Glutamatergic neuron (in vitro differentiated cells): ENCODE results near the gene ARHGEF40. TPM values are rescaled to one million over a fixed set of nuclear protein-coding genes. Genes with fewer than 3 reads are reported as not detected.

Experiments used
- DNase-seq: peaks from one replicate; pipeline ENCODE4 v3.0.0; 2022
- H3K27ac Mint-ChIP-seq: one replicate; pipeline ENCODE4 v1.8.0; 2020; ENCODE audit warnings: mild to moderate bottlenecking, mixed read lengths, inconsistent platforms; ENCODE audit not compliant: unreplicated experiment
- H3K27me3 Mint-ChIP-seq: one replicate; pipeline ENCODE4 v1.8.0; 2020; ENCODE audit warnings: mild to moderate bottlenecking, moderate library complexity, mixed read lengths, inconsistent platforms; ENCODE audit not compliant: unreplicated experiment
- H3K36me3 Mint-ChIP-seq: one replicate; pipeline ENCODE4 v1.8.0; 2020; ENCODE audit warnings: mild to moderate bottlenecking, mixed read lengths, inconsistent platforms; ENCODE audit not compliant: unreplicated experiment
- H3K4me1 Mint-ChIP-seq: one replicate; pipeline ENCODE4 v1.8.0; 2020; ENCODE audit warnings: mild to moderate bottlenecking, low read depth, mixed read lengths, inconsistent platforms; ENCODE audit not compliant: unreplicated experiment
- H3K4me3 Mint-ChIP-seq: one replicate; pipeline ENCODE4 v1.8.0; 2020; ENCODE audit warnings: mild to moderate bottlenecking, mixed read lengths, inconsistent platforms; ENCODE audit not compliant: unreplicated experiment
- H3K9me3 Mint-ChIP-seq: one replicate; pipeline ENCODE4 v1.8.0; 2020; ENCODE audit warnings: mild to moderate bottlenecking, moderate library complexity, mixed read lengths, inconsistent platforms; ENCODE audit not compliant: unreplicated experiment
- CTCF ChIP-seq: fragments of 200-600 bp; sonication (generic); IDR thresholded peaks from one replicate; pipeline ENCODE4 v1.5.0; 2021; ENCODE audit not compliant: partially characterized antibody, unreplicated experiment
- total RNA-seq: library from RNA; stranded (reverse); fragmentation: NEBNext Ultra II Directional; extraction: Animal tissue kit (Norgen Biotek cat#: 25700); gene quantifications from one replicate; pipeline ENCODE4 v1.2.1, GENCODE V29; 2021; ENCODE audit not compliant: unreplicated experiment

The ARHGEF40 gene
- total RNA-seq, 1 donor from 2014 or later = 42.4 TPM

DNA sequence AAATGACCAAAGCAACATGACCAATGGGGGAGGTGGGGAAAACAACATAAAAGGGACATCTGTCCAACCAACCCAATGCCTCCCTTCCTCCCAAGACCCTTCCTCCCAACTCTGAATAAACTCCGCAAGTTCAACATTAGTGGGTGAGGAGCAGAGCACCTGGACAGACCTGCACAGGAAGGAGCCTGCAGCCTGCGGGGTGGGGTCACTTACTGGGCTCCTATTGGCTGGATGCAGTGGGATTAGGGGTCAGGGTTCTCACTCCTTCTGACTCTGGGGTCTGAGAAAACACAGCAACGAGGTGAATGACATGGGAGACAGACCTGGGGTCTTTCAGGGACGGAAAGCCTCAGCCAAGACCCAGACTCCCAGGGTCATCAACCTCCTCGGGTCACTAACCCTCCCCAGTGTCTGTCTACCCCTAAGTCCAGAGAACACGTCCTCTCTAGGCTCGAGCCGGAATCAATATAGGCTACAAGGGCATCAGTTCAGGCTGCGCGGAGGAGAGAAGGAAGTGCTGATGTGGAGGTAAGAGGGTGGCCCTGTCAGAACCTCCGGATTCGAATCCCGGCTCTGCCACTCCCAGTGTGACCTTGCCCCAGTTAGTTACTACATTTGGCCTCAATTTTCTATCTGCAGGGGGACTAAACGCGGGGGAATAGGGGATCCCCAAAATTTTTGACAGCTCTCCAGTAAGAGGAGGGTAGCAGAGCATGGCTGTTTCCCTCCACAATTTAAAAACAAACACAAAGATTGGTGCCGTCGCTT, 46.1 kb upstream of the ARHGEF40 start:
- Mint-ChIP-seq H3K27me3 (peaks cover 5% of the 10 kb centered on the region), H3K9me3 (peaks cover 7% of the 10 kb centered on the region), H3K27ac (no peak overlapping the region), H3K36me3 (peaks cover 4% of the 10 kb centered on the region), H3K4me3 (peak overlapping the region; percentile 81), H3K4me1 (peaks cover 4% of the 10 kb centered on the region)
- no peak for TF ChIP-seq CTCF
- peak; percentile 24 for DNase-seq

DNA sequence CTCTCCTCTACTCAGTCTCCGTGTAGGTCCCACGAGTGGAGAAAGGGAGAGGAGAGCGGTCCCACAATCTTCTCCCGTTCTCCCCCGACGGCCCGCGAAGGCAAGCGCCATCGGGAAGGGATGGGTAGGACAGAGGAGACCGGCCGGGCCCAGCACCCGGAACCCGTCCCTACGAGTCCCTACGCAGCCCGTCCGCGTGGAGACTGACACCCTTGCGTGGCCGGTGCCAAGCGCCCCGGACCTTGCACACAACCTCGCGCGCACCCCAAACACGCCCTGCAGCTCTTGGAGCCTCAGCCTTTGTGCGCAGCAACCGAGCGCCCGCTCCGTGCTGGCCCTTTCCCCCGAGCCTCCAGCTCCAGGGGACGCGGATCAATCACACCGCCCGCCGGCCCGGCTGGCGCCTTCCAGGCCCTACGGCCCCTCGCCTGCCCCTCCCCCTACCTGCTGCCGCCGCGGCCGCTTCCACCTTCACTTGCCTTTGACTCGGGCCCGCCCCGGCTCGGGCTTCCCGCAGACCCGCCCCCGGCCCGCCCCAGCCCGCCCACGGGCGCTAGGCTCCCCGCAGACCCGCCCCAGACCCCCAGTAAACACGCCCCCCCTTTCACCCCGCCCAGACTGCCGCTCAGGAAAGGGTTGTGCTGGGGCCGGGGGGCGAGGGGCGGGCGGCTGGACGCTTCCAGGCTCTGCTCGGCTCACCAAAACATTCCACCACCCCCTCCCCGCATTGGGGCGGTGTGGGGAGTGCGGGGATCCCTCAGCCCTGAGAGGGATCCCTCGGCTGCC, 45.3 kb upstream of the ARHGEF40 start, which contains the start of gene NDRG2:
Gene NDRG2 (minus strand): TSS at position 477 of the 786 bp plus-strand sequence. CDS start 1,746 bp downstream, outside the sequence.
- Mint-ChIP-seq H3K27me3 (peaks cover 5% of the 10 kb centered on the region), H3K4me1 (peaks cover 4% of the 10 kb centered on the region), H3K27ac (no peak within 1 kb of the TSS), H3K9me3 (peaks cover 7% of the 10 kb centered on the region), H3K4me3 (peak within 1 kb of the TSS; percentile 88), H3K36me3 (peaks cover 4% of the 10 kb centered on the region)
- peak; percentile 87 for DNase-seq
- no peak for TF ChIP-seq CTCF

GRCh38 chr14:21025371-21026273, 44.5 kb upstream of the ARHGEF40 start:
- Mint-ChIP-seq H3K4me3 (peak overlapping the region; percentile 88), H3K4me1 (peaks cover 4% of the 10 kb centered on the region), H3K9me3 (peaks cover 9% of the 10 kb centered on the region), H3K27ac (no peak overlapping the region), H3K27me3 (peaks cover 5% of the 10 kb centered on the region), H3K36me3 (peaks cover 4% of the 10 kb centered on the region)
- no peak for TF ChIP-seq CTCF
- peak; percentile 39 for DNase-seq

GRCh38 chr14:21026274-21026987, 43.7 kb upstream of the ARHGEF40 start:
- no peak for DNase-seq
- peak overlapping the region; percentile 88 for H3K4me3 Mint-ChIP-seq
- no peak overlapping the region for H3K27ac Mint-ChIP-seq
- TF ChIP-seq CTCF = no peak
- peaks cover 4% of the 10 kb centered on the region for H3K4me1 Mint-ChIP-seq
- H3K36me3 Mint-ChIP-seq = peaks cover 4% of the 10 kb centered on the region
- peaks cover 5% of the 10 kb centered on the region for H3K27me3 Mint-ChIP-seq
- H3K9me3 Mint-ChIP-seq = peaks cover 10% of the 10 kb centered on the region
